GM19467 (cell line): ENCODE data around the gene PRSS33.

Experiments used
- ATAC-seq: cut with Tn5 transposase; IDR thresholded peaks from one replicate; pipeline ENCODE4 v1.9.1; 2021; ENCODE audit warnings: mild to moderate bottlenecking, moderate library complexity; ENCODE audit not compliant: unreplicated experiment

PRSS33 gene

DNA sequence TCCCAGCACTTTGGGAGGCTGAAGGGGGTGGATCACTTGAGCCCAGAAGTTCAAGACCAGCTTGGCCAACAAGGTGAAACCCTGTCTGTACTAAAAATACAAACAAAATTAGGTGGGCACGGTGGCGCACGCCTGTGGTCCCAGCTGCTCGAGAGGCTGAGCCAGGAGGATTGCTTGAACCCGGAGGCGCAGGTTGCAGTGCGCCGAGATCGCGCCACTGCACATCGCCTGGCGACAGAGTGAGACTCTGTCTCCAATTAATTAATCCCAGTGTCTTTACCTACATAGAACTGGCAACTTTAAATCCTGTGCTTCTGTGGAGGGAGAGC is 8.8 kb downstream of the PRSS33 start:
- no peak for ATAC-seq

GRCh38 chr16:2777903-2778629 is 9.3 kb downstream of the PRSS33 start:
- peak; percentile 8 for ATAC-seq

DNA sequence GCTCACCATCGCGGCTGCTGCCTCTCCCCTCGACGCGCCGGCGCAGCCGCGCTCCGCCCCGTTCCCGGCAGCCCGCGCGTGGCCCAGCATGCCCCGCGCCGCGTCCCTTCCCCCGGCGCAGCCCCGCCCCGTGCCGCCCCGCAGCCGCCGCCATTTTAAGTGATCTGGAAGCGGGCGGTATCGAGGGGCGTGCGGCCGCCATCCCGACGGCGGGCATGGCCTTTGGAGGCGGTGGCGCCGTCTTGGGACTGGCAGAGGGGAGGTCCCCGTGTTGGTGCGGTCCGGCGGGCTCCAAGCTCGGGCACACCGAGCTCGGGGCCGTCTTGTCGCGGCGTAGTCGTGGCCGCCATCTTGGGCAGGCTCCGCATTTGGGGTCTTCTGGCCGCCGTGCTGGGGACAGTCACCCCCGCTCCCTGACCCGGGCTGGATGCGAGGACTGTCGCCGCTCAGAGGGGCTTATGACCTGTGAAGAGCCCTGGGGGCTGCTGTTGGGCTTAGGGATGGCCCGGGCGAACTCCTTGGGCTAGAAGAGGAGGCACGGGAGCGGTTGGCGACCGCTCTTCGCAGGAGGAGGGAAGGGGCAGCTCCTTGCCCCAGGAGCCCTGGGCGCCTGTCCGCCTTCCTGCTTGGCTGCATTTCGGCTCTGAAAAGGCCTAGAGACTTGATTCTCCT is 10.0 kb downstream of the PRSS33 start, which contains the start of gene ELOB:
Gene ELOB (minus strand): TSS at position 50 of the 672 bp plus-strand sequence. CDS start 41 bp downstream, at position 9.
- ATAC-seq = peak; percentile 75

DNA sequence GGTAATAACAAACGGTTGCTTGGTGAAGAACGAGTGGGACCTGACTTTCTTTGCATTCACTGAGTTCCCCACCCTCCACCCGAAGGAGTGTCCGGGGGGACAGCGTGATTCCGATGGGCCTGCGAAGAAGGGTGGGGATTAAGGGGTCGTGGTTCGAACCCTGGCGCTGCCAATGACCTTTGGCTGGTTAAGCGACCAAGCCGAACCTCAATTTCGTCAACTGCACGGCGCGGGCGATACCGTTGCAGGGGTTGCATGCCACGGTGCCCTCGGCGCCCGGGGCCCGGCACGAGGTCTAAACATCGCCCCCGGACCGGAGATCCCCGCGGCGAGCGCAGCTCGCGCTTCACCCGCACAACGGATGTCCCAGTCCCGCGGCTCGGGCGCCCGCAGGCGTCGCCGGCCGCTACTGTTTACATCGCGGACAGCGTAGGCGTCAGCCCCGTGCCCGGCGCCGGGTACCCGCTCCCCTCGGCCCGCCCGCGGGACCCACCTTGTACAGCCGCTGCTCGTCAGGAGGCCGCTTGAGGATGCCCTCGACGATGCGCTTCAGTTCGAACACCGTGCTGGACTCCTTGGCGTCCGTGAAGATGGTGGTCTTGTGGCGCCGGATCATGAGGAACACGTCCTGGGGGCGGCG is 10.7 kb downstream of the PRSS33 start:
- ATAC-seq = peak; percentile 19

DNA sequence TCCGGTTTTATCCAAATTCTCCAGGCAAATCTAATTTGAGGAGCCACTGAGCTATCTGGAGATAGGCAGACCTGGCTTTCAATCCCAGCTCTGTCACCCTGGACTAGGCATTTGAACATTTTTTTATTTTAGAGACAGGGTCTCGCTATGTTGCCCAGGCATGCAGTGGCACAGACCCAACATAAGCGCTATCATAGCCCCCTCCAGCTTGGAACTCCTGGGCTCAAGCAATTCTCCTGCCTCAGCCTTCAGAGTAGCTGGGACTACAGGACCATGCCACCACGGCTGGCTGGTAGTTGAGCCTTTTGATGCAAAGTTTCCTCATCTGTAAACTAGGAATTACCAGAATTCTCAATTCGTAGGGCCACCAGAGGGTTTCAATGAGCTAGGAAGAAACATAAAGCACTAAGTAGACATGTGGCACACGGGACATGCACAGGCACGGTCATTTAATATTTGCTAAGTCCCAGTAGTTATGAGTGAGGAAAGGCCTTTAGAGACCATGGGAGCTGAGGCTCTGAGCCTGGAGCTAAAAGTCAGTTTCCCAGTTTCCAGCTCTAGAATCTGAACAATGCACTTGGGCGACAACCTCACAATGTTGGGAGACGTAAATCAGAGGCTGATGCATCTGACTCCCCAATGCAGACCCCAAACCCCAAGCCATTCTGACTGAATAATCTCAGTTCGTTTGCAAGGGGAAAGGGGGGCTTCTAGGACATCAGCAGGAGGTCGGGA is 11.4 kb downstream of the PRSS33 start:
- no peak for ATAC-seq

GRCh38 chr16:2775131-2775716 is 12.1 kb downstream of the PRSS33 start:
- ATAC-seq = no peak

- ATAC-seq = no peak
Observed at GRCh38 chr16:2774161-2774891, 13.0 kb downstream of the PRSS33 start.

DNA sequence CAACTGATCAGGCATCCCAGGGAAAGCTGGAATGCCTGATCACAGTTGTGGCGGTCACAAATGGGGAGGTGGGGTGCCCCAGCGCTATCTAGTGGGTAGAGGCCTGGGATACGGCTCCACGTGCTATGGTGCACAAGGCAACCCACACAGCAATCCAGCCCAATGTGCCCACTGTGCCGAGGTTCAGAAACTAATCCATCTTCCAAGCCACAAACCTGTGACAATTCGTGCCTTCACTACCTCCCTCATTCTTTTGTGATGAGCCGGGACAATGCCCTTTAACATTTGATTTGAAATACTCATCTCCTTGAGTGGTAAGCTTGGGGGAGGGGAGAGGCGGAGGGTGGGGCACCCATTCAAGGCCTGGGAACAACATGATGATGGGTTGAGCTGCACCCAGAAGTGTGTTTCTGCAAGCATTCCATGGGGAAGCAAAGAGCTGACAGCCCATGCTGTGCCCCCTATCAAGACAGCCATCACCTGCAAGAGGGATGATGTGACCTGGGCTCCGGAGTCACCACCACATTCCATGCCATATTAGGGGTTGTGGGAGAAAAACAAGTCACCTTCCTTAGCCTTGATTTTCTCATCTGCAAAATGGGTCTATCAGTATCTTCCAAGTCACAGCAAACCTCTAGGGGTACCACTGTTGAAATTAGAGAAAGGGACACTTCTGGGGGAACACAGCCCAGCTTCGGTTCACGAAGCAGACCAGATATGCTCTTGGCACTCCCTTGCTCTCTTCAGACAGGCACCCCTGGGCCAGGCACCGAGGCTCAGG is 14.0 kb downstream of the PRSS33 start:
- no peak for ATAC-seq

DNA sequence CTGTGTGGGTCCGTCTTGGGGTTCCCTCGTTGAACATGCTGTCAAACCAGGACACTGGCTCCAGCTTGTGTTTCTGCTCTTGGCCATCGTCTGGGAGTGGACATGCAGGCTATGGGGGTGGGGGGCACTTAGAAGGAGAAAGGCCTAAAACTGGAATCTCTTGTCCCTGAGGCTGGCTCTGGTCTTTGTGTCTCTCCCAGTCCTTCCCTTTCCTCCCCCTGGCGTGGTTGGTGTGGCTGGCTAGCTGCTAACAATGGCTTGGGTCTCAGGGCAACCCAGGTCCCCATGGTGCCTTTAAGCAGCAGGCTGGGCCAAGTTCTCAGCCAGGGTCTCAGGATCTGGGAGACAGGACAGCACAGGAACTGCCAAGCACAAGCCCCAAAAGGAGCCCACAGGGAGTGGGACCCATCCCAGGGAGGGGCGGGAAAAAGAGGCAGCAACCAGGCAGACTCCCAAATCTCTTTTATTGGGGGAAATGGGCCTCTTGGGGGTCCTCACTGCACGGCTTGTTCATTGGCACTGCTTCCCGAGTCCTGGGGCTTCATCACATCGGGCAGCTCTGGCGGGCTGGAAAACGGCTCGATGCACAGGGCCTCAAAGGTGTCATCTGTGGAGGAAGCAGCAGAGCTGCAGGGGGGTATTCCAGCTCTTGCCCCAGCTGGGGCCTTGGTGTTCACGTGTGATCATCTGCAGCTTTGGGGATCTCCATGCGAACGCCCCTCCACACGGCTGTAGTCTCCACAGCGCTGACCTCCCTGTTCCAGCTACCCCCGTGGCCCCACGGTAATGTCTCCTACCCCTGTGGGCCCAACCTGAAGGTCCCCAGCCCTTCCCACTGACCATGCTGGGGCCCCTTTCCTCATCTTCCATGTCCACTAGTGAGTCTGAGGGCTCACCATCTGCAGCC is 15.6 kb downstream of the PRSS33 start:
- no peak for ATAC-seq

DNA sequence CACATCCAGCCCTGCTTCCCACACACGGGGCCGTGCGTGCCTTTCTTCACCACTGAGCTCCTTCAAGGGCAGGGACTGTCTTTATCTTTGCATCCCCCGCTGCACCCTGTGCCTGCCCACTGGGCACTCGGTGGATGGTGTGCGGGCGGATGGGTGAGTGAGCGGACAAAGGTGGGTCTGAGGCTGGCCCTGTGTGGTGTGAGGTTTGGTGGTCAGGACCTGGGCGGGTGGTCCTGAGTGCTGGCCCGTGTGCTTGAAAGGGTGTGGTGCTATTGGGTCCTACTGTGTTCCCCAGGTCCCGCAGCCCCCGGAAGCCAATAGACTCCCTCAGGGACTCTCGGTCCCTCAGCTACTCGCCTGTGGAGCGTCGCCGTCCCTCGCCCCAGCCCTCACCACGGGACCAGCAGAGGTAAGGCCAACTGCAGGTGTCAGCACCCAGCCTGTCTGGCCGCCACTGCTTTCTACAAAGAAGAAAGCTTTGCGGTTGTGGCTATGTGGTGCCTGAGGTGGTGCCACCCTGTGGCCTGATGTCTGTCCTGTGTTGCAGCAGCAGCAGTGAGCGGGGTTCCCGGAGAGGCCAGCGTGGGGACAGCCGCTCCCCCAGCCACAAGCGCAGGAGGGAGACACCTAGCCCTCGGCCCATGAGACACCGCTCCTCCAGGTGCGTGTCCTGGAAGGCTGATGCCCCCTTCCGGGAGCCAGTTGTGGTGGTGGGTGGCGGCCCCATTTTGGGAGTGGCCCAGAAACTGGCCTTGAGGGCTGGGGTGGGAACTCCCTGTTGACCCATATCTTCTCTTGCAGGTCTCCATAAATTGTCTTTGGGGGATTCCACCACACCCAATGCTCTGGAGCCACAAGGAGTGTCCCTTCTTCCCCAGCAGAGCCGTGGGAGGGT is 17.1 kb downstream of the PRSS33 start:
- no peak for ATAC-seq

DNA sequence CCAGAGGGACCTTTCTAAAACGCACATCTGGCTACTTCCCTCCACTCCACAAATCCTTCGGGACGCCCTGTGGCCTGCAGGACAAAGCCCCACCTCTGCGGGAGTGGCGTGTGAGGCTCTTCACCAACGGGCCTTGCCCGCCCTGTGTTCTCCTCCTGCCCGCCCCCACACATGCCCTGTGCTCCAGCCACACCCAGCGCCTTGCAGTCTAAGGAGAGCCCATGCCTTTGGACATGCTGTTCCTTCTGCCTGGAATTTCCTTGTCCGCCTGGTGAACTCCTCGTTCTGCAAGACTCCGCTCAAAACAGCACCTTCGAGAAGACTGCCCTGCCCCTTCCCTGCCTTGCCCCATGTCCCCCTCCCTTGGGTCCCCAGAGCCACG is 17.7 kb downstream of the PRSS33 start:
- no peak for ATAC-seq

DNA sequence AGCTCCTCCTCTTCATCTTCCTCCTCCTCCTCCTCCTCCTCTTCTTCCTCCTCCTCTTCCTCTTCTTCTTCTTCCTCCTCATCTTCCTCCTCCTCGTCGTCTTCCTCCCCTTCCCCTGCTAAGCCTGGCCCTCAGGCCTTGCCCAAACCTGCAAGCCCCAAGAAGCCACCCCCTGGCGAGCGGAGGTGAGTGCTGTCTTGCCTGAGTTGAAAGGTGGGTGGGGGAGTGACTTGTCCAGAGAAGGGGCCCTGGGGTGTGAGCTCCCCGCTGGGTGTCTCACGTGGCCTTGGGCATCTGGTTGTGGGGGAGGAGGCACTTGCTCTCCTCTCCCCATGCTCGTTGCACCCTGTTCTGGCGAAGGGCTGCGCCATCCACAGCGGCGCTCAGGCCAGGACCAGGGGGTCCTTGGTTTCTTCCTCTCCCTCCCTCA is 18.2 kb downstream of the PRSS33 start:
- no peak for ATAC-seq

DNA sequence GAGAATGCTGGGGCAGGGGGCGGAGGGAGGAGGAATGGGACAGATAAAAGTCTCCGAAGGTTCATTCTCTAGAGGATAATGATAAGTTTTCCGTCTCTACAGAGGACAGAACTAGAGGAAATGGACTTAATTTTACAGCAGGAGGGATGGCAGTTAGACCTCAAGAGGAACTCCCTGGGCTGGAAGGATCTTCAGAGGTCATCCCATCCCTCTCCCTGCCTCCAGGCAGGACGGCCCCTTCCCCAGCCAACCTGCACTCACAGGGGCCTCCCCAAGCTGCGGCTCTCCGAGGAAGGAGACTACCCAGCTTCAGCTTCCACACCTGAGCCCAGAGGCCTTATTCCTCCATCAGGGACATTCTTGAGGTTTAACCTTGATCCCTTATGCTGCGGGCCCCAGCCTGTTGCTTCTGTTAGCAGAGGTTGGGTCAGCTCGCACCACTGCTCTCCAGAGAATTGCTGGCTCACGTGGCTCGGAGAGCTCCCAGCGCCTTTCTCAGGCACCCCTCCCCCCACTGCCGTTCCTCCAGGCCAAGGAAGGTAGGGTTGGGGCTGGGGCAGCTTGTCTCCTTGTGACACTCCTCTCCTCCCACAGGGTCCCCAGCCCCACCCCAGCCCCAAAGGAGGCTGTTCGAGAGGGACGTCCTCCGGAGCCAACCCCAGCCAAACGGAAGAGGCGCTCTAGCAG is 18.8 kb downstream of the PRSS33 start:
- no peak for ATAC-seq

DNA sequence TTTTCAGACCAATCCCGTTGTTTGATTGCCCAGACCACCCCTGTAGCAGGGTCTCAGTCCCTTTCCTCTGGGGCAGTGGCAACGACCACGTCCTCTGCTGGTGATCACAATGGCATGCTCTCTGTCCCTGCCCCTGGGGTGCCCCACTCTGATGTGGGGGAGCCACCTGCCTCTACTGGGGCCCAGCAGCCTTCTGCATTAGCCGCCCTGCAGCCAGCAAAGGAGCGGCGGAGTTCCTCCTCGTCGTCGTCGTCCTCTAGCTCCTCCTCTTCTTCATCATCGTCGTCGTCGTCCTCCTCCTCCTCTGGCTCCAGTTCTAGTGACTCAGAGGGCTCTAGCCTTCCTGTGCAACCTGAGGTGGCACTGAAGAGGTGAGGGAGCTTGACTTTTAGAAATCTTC is 19.5 kb downstream of the PRSS33 start:
- ATAC-seq = no peak

DNA sequence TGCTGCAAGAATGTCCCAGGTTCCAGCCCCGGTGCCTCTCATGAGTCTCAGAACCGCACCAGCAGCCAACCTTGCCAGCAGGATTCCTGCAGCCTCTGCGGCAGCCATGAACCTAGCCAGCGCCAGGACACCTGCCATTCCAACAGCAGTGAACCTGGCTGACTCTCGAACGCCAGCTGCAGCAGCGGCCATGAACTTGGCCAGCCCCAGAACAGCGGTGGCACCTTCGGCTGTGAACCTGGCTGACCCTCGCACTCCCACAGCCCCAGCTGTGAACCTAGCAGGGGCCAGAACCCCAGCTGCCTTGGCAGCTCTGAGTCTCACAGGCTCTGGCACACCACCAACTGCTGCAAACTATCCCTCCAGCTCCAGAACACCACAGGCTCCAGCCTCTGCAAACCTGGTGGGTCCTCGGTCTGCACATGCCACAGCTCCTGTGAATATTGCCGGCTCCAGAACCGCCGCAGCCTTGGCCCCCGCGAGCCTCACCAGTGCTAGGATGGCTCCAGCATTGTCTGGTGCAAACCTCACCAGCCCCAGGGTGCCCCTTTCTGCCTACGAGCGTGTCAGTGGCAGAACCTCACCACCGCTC is 20.1 kb downstream of the PRSS33 start:
- no peak for ATAC-seq

DNA sequence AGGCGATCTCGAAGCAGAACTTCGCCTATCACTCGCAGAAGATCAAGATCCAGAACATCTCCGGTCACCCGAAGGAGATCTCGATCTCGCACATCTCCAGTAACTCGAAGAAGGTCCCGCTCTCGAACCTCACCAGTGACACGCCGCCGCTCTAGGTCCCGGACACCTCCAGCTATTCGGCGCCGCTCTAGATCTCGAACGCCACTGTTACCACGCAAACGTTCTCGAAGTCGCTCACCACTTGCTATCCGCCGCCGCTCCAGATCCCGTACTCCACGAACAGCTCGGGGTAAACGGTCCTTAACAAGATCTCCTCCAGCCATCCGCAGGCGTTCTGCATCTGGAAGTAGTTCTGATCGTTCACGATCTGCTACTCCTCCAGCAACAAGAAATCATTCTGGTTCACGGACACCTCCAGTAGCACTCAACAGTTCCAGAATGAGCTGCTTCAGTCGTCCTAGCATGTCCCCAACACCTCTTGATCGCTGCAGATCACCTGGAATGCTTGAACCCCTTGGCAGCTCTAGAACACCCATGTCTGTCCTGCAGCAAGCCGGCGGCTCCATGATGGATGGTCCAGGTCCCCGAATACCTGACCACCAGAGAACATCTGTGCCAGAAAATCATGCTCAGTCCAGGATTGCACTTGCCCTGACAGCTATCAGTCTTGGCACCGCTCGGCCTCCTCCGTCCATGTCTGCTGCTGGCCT is 20.8 kb downstream of the PRSS33 start:
- ATAC-seq = no peak
